Psoas muscle (tissue), 8 donors: ENCODE measurements around the gene ZNF655. TPM values are rescaled to one million over a fixed set of nuclear protein-coding genes. Genes with fewer than 3 reads are reported as not detected.
"Not testable (repeated sequence)": the region's sequence is repeated elsewhere in the genome, so short reads cannot be mapped to it uniquely, and the experiment has no call there.

Source experiments
- ATAC-seq, 4 donors: fragments of 200-7000 bp; cut with Tn5 transposase; one replicate each; pipeline ENCODE4 v1.9.1; 2020; ENCODE audit warnings: moderate library complexity in 3 of 4, mild to moderate bottlenecking in 2 of 4
- DNase-seq, 2 donors: peaks; one replicate each; pipeline ENCODE4 v3.0.0-alpha.2; 2020
- H3K27ac ChIP-seq: fragments of 200-600 bp; one replicate; pipeline ENCODE4 v1.8.0; 2022
- H3K27me3 ChIP-seq, 3 donors: fragments of 200-600 bp in 1 of 3; one replicate each; pipeline versions ENCODE4 v1.6.1 to v1.8.0; 2013 to 2022; ENCODE audit warnings: low read length in 2 of 3, mild to moderate bottlenecking in 2 of 3, moderate library complexity in 1 of 3; ENCODE audit not compliant: insufficient read depth in 3 of 3
- H3K36me3 ChIP-seq, 2 donors: fragments of 200-600 bp in 1 of 2; one replicate each; pipeline versions ENCODE4 v1.6.1 to v1.8.0; 2013 to 2022; ENCODE audit warnings: low read depth in 1 of 2, mild to moderate bottlenecking in 1 of 2, moderate library complexity in 1 of 2; ENCODE audit not compliant: insufficient read depth in 1 of 2
- H3K4me1 ChIP-seq: fragments of 200-600 bp; one replicate; pipeline ENCODE4 v1.8.0; 2022
- H3K4me3 ChIP-seq: fragments of 200-600 bp; one replicate; pipeline ENCODE4 v1.8.0; 2022; ENCODE audit warnings: mild to moderate bottlenecking
- H3K9me3 ChIP-seq: fragments of 200-600 bp; one replicate; pipeline ENCODE4 v1.8.0; 2022
- CTCF ChIP-seq: fragments of 200-600 bp; IDR thresholded peaks from one replicate; pipeline ENCODE4 v1.8.0; 2022; ENCODE audit warnings: antibody characterized with exemption
- WGBS, 3 donors: extraction: QIAGEN DNeasy Blood & Tissue Kit; methylation state at CpG; one replicate each; pipeline versions ENCODE4 v1.1.6 to v1.1.7; 2013; 5-methylcytosine and 5-hydroxymethylcytosine counted together
- intact Hi-C, 2 donors: fragments of 100-400 bp; cut with DNase I; formaldehyde crosslinking; loops; one replicate each; pipeline versions ENCODE4 v1.11.0 to v1.14.2; 2022
- polyA plus RNA-seq, 3 donors: library from polyadenylated mRNA; stranded (reverse); fragments of 200-250 nt; gene quantifications; one replicate each; pipeline ENCODE4 v1.2.3, GENCODE V29; 2013
- total RNA-seq, 4 donors: library from RNA; stranded (reverse); fragmentation: NEBNext Ultra II Directional in 2 of 4; extraction: Animal tissue kit (Norgen Biotek cat#: 25700) in 2 of 4; gene quantifications; one replicate each; pipeline versions ENCODE4 v1.2.1 to v1.2.4, GENCODE V29; 2021 to 2023
- donor health status: healthy with polysubstance abuse.
- donor health status: DM: no; HTN: no; CAD: no; lungs with moderate emphysema.
- donor health status: Bipolar disorder and iron deficiency.
- donor health status: healthy.
- donor health status: DM: yes; HTN: yes; CAD: no.
- donor health status: DM: no; HTN: no; CAD: no.
- donor health status: DM: no; HTN: no; CAD: no.
- donor health status: DM: yes; HTN: yes; CAD: no.

Gene ZNF655
- total and polyA plus RNA-seq, 7 donors, result 27.3 to 63.7 (median 38.2) TPM

DNA sequence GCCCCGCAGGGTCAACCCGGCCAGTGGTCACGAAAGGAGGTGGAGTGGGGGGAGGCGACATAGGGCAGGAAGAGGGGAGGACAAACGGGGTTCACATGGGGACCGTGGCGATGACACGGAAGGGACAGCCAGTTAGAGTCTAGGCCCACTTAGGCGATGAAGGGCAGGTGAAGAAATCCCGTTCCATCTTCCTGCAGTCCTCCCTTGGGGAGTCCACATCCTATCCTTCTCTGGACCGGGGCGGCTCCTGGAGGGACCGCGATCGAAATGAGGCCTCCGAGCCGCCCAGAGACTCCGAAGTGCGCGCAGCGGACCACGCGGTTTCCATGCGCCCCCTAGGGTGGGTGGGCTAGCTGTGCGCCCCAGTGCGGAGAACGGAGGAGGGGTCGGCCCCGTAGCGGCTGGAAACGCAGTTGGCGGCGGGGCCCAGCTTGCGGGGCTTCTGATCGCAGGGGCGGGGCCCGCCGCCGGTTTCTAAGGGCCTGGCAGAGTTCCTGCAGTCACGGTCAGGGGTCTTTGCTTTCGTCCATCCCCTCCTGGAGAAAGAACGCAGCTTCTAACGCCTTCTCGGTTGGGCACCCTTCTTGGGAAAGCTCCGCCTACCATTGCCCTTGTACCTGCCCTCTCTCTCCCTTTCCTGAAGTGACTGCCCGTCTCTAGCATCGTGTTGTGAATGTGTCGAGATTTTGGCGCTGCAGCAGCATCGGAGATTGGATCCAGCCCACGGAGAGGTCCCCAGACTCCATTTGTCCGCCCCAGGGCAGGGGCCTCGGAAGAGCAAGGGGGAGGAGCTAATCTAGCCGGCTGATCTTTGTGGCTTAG, 21.7 kb downstream of the ZNF655 start:
- WGBS, 3 donors, result 1 to 2% (median 1%) methylated on average over 53 to 54 of the region's 54 CpGs
- peak; percentile 43 to 65 (median 60) for ATAC-seq
- Histone ChIP-seq H3K27ac (no peak overlapping the region), H3K27me3 (peaks cover 0 to 12% (median 5%) of the 10 kb centered on the region in 3 donors), H3K4me3 (peak overlapping the region; percentile 72), H3K4me1 (peaks cover 14% of the 10 kb centered on the region), H3K36me3 (no peaks in the 10 kb centered on the region), H3K9me3 (no peaks in the 10 kb centered on the region)
- intact Hi-C loops, result loop anchor here in 1 of 2 donors (5.0 kb wide), 1 partner anchor 642 kb away; no protein-coding TSS in a partner anchor
- TF ChIP-seq CTCF, result peak; percentile 35
- DNase-seq, result peak; percentile 38 to 63

- DNase-seq, ATAC-seq, H3K9me3 ChIP-seq, intact Hi-C loops, H3K27ac ChIP-seq, H3K36me3 ChIP-seq: not testable (repeated sequence)
- H3K27me3 ChIP-seq, result peaks cover 0 to 12% (median 5%) of the 10 kb centered on the region in 3 donors
- H3K4me1 ChIP-seq, result peaks cover 14% of the 10 kb centered on the region
- H3K4me3 ChIP-seq, result peak overlapping the region; percentile 72
- WGBS, 3 donors, result 48 to 58% (median 52%) methylated on average over 4 of the region's 4 CpGs
These were observed 22.4 kb downstream of the ZNF655 start for GRCh38 chr7:99580778-99581332.

DNA sequence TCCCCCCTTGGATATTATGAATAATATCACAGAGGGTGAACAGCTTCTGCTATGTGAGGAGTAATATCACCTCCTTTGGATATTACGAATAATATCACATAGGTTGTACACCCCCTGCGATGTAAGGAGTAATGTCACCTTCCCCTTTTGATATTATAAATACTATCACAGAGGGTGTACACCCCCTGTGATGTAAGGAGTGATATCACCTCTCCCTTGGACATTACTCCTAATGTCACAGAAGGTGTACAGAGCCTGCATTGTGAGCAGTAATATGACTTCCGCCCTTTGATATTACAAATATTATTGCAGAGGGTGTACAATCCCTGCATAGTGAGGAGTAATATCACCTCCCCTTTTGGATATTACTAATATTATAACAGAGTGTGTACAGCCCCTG, 30.4 kb downstream of the ZNF655 start:
- ATAC-seq, result no peak
- WGBS, 3 donors, result 74 to 84% (median 82%) methylated on average over 3 of the region's 3 CpGs

GRCh38 chr7:99594948-99595745, 36.7 kb downstream of the ZNF655 start:
- no peaks in the 10 kb centered on the region for H3K9me3 ChIP-seq
- intact Hi-C loops, result no loop called here

More for the DNA sequence above, 30.4 kb downstream of the ZNF655 start:
- no peak for DNase-seq
- Histone ChIP-seq H3K4me3 (no peak overlapping the region), H3K4me1 (no peaks in the 10 kb centered on the region), H3K27ac (no peak overlapping the region), H3K9me3 (no peaks in the 10 kb centered on the region), H3K36me3 (no peaks in the 10 kb centered on the region), H3K27me3 (peaks cover 2 to 6% (median 4%) of the 10 kb centered on the region in 3 donors)
- intact Hi-C loops, result no loop called here
- TF ChIP-seq CTCF, result no peak

More at GRCh38 chr7:99594948-99595745, 36.7 kb downstream of the ZNF655 start:
- DNase-seq, result no peak
- Histone ChIP-seq H3K36me3 (no peaks in the 10 kb centered on the region), H3K27ac (no peak overlapping the region), H3K4me3 (no peak overlapping the region), H3K27me3 (peaks cover 0 to 2% (median 0%) of the 10 kb centered on the region in 3 donors), H3K4me1 (no peaks in the 10 kb centered on the region)
- 74 to 77% (median 76%) methylated on average over 7 of the region's 7 CpGs for WGBS, 3 donors
- no peak for TF ChIP-seq CTCF
- no peak for ATAC-seq
